RPMI7951 (cell line): ENCODE results near the gene AGAP2. TPM values are rescaled to one million over a fixed set of nuclear protein-coding genes. Genes with fewer than 3 reads are reported as not detected.
"Not testable (repeated sequence)": the region's sequence is repeated elsewhere in the genome, so short reads cannot be mapped to it uniquely, and the experiment has no call there.

Experiments
- DNase-seq: peaks from one replicate; pipeline ENCODE4 v3.0.0-alpha.2; 2012; ENCODE audit warnings: low read depth
- total RNA-seq: library from RNA; depleted of rRNA; stranded (reverse); fragments of >200 nt; shearing (Covaris generic); gene quantifications from 2 replicates; pipeline ENCODE4 v1.2.3, GENCODE V29; 2014

The AGAP2 gene
- total RNA-seq, 1 experiment from 2014 or later, result 0.72 TPM

GRCh38 chr12:57723630-57723962 lies 14.9 kb downstream of the AGAP2 start:
- no peak for DNase-seq

DNA sequence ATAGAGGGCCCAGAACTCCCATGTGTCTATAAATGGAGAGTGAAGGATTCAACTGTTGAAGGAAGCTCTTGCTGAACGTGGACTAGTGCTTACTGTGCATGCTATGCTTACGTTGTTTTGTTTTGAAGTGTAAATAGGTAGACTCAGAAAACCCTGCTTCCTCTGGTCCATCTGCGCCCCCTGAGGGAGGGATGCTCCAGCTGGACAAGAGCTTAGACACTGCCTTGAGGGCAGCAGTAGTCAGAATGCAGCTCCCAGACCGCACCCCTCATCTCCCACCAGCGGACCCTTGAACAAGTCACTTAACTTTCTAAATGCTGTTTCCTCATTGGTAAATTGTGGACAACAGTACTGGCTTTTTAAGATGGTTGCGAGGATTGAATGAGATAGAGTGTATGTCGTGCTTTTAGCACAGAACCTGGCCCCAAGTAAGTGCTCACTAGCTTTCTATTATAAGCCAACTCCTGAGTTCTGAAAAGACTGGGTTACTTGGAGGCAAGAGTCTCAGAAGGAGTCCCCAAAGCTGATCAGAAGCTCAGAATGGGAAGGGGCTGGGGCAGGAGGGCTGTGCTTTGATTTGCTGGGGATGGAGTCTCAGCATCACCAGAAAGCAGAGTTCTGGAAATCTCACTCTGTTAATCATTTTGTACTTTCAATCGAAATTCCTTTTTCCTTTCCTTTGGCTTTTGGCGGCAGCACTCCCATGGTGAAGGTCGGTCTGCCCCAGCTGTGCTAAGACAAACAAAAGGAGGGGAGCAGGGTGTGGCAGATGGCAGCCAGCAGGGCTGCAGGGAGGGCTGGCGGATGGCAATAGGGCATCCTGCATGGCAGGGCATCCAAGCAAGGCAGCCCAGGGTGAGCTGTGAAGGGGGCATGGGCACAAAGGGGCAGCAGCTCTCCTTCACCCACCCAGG lies 15.6 kb downstream of the AGAP2 start:
- DNase-seq, result no peak

- DNase-seq, result not testable (repeated sequence)
These were observed 16.5 kb downstream of the AGAP2 start for GRCh38 chr12:57721846-57722608.

DNA sequence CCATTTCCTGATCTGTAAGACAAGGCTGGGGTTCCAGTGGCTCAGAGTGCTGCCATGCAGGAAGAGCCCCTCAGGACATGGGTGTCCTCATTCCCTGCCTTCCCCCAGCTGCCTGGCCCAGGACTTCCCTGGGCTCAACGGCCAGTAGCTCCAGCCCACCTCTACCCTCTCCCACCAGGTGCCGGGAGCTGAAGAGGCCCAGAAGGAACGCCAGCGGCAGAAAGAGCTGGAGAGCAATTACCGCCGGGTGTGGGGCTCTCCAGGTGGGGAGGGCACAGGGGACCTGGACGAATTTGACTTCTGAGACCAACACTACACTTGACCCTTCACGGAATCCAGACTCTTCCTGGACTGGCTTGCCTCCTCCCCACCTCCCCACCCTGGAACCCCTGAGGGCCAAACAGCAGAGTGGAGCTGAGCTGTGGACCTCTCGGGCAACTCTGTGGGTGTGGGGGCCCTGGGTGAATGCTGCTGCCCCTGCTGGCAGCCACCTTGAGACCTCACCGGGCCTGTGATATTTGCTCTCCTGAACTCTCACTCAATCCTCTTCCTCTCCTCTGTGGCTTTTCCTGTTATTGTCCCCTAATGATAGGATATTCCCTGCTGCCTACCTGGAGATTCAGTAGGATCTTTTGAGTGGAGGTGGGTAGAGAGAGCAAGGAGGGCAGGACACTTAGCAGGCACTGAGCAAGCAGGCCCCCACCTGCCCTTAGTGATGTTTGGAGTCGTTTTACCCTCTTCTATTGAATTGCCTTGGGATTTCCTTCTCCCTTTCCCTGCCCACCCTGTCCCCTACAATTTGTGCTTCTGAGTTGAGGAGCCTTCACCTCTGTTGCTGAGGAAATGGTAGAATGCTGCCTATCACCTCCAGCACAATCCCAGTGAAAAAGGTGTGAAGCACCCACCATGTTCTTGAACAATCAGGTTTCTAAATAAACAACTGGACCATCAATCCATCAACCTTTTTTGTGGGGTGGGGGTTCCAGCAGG lies 17.6 kb downstream of the AGAP2 start:
- no peak for DNase-seq

DNA sequence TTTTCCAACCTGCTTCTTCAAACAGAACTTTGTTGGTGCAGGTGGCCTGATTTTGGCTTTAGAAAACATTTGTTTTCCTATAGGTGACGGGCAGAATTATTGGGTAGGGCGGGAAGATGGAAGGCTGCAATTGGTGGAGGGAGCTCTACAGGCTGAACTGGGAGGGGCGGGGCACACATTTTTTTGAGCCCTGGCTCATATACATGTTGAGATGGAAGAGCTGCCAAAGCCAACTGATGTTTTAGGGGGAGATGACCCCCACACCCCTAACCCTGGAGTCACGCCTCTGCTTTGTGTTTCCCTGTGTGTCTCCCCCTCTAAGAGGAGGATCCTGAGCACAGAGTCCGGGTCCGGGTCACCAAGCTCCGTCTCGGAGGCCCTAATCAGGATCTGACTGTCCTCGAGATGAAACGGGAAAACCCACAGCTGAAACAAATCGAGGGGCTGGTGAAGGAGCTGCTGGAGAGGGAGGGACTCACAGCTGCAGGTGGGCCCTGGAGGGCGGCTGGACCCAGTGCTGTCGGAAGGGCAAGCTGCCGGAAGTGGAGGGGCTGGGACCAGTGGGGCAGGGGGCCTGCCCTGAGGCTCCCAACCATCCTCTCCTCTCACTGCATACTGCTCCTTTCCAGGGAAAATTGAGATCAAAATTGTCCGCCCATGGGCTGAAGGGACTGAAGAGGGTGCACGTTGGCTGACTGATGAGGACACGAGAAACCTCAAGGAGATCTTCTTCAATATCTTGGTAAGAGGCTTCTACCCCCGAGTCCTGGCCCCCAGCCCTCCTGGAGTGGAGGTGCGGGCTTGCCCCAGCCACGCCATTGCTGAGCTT lies 18.6 kb downstream of the AGAP2 start:
- DNase-seq, result no peak

- no peak for DNase-seq
These were observed 19.7 kb downstream of the AGAP2 start for GRCh38 chr12:57718641-57719528.

- no peak for DNase-seq
These were observed 20.5 kb downstream of the AGAP2 start for GRCh38 chr12:57717846-57718640.

DNA sequence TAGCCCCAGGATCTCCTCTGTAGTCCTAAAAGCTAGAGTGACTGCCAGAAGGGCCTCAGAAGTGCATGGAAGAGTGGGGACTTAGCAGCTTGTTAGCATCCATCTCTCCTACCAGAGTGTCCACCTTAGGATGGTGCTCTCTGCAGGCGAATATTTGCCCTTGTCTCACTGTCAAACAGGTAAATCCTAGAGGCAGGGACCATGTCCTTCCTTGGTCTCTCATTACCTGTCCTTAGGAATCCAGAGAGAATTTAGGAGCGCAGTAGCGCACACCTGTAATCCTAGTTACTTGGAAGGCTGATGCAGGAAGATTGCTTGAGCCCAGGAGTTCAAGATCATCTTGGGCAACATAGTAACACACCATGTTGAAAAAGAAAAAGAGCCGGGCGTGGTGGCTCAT lies 21.4 kb downstream of the AGAP2 start:
- DNase-seq, result no peak

DNA sequence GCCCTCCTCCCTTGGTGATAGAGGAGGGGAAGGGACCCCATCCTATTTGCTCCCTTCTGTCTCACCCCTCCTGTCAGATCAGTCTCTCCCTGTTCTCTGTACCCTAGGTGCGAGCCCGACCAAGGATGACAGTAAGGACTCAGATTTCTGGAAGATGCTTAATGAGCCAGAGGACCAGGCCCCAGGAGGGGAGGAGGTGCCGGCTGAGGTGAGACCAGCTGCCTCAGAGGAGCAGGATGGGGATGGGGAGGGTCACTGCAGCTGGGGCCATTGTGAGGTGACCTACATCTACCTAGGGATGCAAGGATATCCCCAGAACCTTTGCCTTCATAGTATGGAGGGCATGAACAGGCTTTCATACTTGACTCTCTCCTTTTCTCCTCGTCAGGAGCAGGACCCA lies 22.2 kb downstream of the AGAP2 start:
- DNase-seq, result no peak

DNA sequence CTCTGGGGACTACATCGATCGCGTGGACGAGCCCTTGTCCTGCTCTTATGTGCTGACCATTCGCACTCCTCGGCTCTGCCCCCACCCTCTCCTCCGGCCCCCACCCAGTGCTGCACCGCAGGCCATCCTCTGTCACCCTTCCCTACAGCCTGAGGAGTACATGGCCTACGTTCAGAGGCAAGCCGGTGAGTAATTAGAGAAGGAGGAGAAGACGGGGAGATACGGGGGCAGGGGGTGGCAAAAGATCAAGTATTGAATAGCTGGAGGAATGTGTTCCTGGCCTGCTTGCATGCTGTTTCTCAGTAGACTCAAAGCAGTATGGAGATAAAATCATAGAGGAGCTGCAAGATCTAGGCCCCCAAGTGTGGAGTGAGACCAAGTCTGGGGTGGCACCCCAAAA lies 22.8 kb downstream of the AGAP2 start:
- DNase-seq, result no peak

DNA sequence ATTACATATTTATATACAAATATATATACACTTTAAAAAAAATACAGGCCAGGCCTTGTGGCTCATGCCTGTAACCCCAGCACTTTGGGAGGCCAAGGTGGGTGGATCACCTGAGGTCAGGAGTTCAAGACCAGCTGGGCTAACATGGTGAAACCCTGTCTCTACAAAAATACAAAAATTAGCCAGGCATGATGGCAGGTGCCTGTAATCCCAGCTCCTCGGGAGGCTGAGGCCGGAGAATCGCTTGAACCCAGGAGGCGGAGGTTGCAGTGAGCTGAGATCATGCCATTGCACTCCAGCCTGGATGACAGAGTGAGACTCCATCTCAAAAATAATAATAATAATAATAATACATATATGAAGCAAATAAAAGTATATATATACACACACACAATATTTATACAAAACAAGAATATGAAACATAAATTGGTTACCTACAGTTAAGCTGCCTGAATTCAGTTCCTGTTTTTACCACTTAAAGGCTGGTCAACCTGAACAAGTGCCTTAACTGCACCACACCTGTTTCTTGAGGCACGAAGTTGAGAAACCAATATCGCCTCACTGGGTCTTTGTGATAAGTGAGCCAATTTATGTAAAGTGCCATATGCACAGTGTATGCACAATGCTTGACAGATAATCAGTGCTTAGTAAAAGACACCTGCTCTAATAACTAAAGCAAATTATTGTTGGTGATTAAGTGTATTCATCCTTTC lies 23.4 kb downstream of the AGAP2 start:
- not testable (repeated sequence) for DNase-seq

- no peak for DNase-seq
These were observed 25.3 kb downstream of the AGAP2 start for GRCh38 chr12:57713209-57713608.

GRCh38 chr12:57712701-57713100 lies 25.8 kb downstream of the AGAP2 start:
- DNase-seq, result no peak

DNA sequence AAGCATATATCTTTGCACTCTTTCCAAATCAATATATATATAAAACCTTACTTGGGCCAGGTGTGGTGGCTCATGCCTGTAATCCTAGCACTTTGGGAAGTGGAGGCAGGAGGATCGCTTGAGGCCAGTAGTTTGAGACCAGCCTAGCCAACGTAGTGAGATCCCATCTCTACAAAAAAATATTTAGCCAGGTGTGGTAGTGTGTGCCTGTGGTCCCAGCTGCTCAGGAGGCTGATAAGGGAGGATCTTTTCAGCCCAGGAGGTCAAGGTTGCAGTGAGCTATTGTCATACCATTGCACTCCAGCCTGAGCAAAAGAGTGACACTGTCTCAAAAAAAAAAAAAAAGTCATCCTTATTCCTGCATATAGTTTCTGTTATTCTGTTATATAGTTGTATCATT lies 30.2 kb downstream of the AGAP2 start:
- DNase-seq, result no peak

GRCh38 chr12:57707250-57707649 lies 31.3 kb downstream of the AGAP2 start:
- no peak for DNase-seq

DNA sequence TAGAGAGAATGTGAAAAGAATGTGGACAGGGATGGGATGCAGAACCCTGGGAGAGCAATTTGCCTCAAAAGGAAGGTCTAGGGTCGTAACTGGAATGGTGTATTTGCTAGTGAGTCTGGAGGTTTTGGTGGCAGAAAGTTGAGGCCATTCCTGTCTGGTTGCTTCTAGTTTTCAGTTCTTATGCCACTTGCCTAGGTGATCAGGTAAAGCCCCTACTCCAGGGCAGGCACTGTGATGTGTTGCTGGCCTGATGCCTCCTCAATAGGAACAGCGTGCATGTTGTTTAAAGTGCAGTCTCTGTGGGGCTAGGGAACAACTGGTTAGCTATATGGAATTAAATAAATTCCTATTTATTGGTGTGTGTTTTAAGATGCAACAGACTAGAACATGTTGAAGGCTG lies 38.2 kb downstream of the AGAP2 start:
- DNase-seq, result no peak

DNA sequence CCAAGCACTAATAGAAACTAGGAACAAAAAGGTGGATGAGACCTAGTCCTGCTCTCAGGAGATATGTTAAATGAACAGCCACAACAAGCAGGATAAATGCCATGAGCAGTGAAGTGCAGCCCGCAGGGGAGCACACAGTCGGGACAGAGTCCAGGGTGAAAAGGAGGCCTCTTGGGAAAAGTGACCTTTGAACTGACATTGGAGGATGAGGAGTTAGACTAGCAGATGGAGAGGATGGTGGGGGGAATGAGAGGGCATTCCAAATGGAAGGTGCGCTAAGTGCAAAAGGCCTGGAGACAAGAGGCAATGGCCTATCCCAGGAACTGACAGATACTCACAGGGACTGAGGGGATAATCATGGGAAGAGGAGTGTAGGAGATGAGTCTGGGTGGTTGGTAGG lies 40.1 kb downstream of the AGAP2 start:
- DNase-seq, result no peak

DNA sequence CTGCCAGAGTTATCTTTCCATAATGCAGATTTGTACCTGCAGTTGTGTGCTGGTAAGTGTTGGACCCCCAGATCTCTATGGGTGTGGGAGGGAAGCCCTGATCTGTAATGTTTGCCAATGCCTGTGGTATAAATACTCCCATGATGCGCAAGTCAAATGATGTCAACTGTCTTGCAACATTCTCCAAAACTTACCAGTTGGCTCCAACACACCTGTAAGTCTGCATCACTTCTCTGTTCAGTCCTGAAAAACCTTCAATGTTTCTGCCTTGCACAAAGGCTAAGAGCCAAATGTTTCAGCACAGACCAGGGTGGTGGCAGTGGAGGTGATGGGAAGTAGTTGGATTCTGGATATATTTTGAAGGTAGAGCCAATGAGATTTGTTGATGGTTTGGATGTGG lies 41.5 kb downstream of the AGAP2 start:
- DNase-seq, result no peak
